Measurements from ENCODE around the gene DUOX1.

DUOX1 gene

GRCh38 chr15:45183511-45183910 is 53.7 kb downstream of the DUOX1 start:
- TF ChIP-seq PPARA (CRISPR knock-in tag; IDR thresholded peaks at IDR 0.05; ENCODE audit: borderline replicate concordance): no peak
- TF ChIP-seq POU6F1 (CRISPR knock-in tag; IDR thresholded peaks at IDR 0.05; ENCODE audit: borderline replicate concordance, low read depth): no peak
- no peak for TF ChIP-seq ESRRG (CRISPR knock-in tag; IDR thresholded peaks at IDR 0.05)
- no peak for TF ChIP-seq CREB5 (CRISPR knock-in tag; IDR thresholded peaks at IDR 0.05; ENCODE audit: low read depth)
- ATAC-seq: no peak

- TF ChIP-seq GLIS3 (CRISPR knock-in tag; IDR thresholded peaks at IDR 0.05) (no peak), POU6F1 (CRISPR knock-in tag; IDR thresholded peaks at IDR 0.05; ENCODE audit: borderline replicate concordance, low read depth) (no peak), PATZ1 (CRISPR knock-in tag; IDR thresholded peaks at IDR 0.05; ENCODE audit: borderline replicate concordance) (no peak), CREB5 (CRISPR knock-in tag; IDR thresholded peaks at IDR 0.05; ENCODE audit: low read depth) (no peak), TCF4 (CRISPR knock-in tag; IDR thresholded peaks at IDR 0.05; ENCODE audit: borderline replicate concordance) (no peak), ZC3H10 (CRISPR knock-in tag; IDR thresholded peaks at IDR 0.05) (no peak), ARNTL (CRISPR knock-in tag; IDR thresholded peaks at IDR 0.05; ENCODE audit: borderline replicate concordance, low read depth) (no peak), OSR1 (CRISPR knock-in tag; IDR thresholded peaks at IDR 0.05) (no peak), ZNF70 (CRISPR knock-in tag; IDR thresholded peaks at IDR 0.05) (no peak), RARB (CRISPR knock-in tag; IDR thresholded peaks at IDR 0.05) (no peak), TSHZ2 (CRISPR knock-in tag; IDR thresholded peaks at IDR 0.05) (no peak), ESRRG (CRISPR knock-in tag; IDR thresholded peaks at IDR 0.05) (no peak), CSRNP3 (CRISPR knock-in tag; IDR thresholded peaks at IDR 0.05) (no peak), ZNF8 (CRISPR knock-in tag; IDR thresholded peaks at IDR 0.05) (no peak)
- no peak for ATAC-seq
These were observed 54.8 kb downstream of the DUOX1 start for GRCh38 chr15:45184562-45185041.

- no peak for ATAC-seq
- TF ChIP-seq RARB (CRISPR knock-in tag; IDR thresholded peaks at IDR 0.05) (no peak), GLIS3 (CRISPR knock-in tag; IDR thresholded peaks at IDR 0.05) (no peak), ESRRG (CRISPR knock-in tag; IDR thresholded peaks at IDR 0.05) (no peak), BACH2 (CRISPR knock-in tag; IDR thresholded peaks at IDR 0.05; ENCODE audit: borderline replicate concordance) (no peak), CREB5 (CRISPR knock-in tag; IDR thresholded peaks at IDR 0.05; ENCODE audit: low read depth) (no peak), ZNF8 (CRISPR knock-in tag; IDR thresholded peaks at IDR 0.05) (no peak), ZFP3 (CRISPR knock-in tag; IDR thresholded peaks at IDR 0.05) (no peak), SNAI2 (CRISPR knock-in tag; IDR thresholded peaks at IDR 0.05) (no peak), PATZ1 (CRISPR knock-in tag; IDR thresholded peaks at IDR 0.05; ENCODE audit: borderline replicate concordance) (no peak), ISL1 (CRISPR knock-in tag; IDR thresholded peaks at IDR 0.05) (no peak), PPARA (CRISPR knock-in tag; IDR thresholded peaks at IDR 0.05; ENCODE audit: borderline replicate concordance) (no peak), ZNF70 (CRISPR knock-in tag; IDR thresholded peaks at IDR 0.05) (no peak), CSDC2 (CRISPR knock-in tag; IDR thresholded peaks at IDR 0.05) (no peak)
These were observed 55.4 kb downstream of the DUOX1 start for GRCh38 chr15:45185069-45185779.

All from SK-N-SH treated with all-trans-retinoic acid at 6 μM for 48 hours (cell line).